GM18526 (cell line): ENCODE results near the gene ANKFY1.

ENCODE experiments used
- POLR2A ChIP-seq: IDR thresholded peaks from 3 replicates; pipeline ENCODE4 v1.6.1; 2011; ENCODE audit not compliant: insufficient read length; ENCODE audit errors: extremely low read depth

The ANKFY1 gene

GRCh38 chr17:4142107-4142900 is 121.5 kb downstream of the ANKFY1 start:
- no peak for TF ChIP-seq POLR2A

- no peak for TF ChIP-seq POLR2A
Observed at GRCh38 chr17:4140125-4140524, 123.7 kb downstream of the ANKFY1 start.

DNA sequence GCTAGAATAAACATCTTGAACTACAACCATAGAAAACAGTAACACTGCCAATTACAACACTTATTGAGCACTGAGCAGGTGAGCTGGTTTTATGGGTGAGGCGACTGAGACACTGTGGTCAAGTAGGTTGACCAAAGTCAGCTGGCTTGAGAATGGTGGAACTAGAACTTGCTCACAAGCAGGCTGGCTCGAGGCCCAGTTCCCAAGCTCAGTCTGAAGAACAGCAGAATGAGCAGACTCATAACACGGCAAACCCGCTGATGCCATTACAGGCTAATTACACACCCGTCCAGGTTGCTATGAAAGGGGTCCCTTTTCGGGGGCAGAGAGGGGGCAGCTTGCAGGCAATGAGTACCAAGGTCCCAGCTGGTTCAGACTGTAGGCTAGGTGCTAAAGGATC is 127.4 kb downstream of the ANKFY1 start:
- no peak for TF ChIP-seq POLR2A

DNA sequence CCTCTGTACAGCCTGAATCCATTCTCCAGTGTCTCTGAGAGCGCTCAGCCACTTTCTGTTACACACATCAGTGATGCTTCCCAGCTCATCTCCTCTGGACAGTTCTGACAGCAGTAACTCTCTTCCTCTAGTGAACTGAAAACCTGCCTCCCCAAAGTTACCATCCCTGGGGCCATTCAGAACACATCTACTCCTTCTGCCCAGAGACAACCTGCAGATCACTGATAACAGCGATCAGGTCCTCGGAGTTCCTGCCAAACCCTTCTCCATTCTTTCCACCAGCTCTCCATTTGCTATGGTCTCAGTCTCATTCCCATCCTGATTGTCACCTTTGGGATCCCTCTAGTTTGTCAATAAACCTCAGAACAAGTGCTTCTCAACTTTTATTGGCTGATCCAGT is 128.3 kb downstream of the ANKFY1 start:
- TF ChIP-seq POLR2A = no peak

DNA sequence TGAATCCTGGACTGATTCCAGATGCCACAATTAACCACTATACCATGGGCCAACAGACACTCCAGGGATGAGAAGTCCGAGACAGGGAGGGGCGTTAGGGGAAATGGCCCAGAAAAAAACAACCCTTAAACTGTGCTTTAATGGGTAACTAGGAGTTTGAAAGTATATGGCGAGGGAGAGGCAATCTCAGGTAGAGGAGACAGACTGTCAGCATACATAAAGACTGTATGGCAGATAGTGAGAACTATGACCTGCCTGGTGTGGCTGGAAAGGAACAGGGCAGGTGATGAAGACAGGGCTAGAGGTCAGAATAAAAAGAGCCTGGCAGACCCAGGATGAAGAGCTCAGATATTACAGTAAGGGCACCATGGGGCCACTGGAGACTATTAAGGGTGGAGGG is 129.1 kb downstream of the ANKFY1 start:
- TF ChIP-seq POLR2A = no peak

GRCh38 chr17:4130715-4131114 is 133.1 kb downstream of the ANKFY1 start:
- no peak for TF ChIP-seq POLR2A

- no peak for TF ChIP-seq POLR2A
Observed at GRCh38 chr17:4127555-4127954, 136.2 kb downstream of the ANKFY1 start.

DNA sequence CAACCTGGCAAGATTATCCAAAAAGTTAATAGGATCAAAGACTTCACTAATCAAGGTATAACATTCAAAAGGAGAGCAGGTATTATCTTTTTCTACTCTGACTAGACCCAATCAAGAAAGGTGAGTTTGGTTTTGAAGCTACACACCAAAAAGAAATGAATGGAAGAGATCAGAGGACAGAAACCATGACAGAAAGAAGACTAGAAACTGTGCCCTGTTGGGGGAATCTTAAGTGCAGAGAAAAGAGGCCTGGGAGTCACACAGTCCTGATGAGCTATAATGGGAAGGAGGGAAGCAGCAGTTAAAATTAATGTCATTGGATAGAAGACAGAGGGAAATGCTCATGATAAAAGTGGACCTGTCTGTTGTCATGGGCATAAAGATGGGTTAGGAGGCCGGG is 138.2 kb downstream of the ANKFY1 start:
- no peak for TF ChIP-seq POLR2A

DNA sequence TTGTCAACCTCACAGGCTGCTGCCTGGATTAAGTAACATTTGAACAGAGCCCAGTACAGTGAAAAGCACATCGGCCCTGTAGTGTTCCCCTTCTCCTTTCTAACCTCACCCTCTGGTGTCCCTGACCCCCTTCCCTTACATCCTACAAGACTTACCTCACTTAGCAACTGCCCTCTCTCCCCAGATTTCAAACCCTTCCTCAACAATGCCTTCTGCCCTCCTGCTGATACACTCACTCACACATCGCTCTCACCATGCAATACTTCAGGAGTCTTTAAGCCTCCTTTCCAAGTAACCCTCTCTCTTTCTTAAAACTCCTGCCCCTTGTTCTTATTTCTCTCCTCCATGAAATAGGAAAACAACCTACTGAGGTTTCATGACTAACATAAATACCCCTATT is 138.8 kb downstream of the ANKFY1 start:
- no peak for TF ChIP-seq POLR2A

DNA sequence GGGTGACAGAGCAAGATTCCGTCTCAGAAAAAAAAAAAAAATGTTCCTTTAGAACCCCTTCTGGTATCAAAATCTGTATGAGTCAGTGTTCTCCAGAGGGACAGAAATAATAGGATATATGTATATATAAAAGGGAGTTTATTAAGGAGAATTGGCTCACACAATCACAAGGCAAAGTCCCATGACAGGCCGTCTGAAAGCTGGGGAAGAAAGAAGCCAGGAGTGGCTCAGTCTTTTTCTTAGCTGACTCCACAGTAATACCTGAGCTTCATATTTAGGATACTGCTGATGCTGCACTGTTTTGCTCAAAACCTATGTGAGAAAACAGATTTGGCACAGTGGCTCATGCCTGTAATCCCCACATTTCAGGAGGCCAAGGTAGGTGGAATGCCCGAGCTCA is 143.4 kb downstream of the ANKFY1 start:
- TF ChIP-seq POLR2A = no peak

DNA sequence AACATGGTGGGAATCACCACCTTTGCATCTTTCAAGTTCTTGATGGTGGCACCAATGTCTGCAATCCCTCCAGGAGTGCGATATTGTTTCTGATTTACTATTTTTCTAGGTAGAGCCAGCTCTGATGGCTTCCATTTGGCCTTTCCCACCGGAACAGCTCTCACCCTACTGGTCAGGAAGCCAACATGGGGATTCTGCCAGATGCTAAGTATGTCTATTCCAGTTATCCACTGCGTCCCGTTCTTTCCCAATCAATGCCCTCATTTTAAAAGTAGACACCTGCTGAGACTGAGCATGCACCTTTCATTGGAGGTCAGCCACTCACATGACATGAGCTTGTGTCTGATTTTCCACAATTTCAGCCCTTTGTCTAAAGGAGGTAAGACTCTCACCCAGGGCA is 144.5 kb downstream of the ANKFY1 start:
- no peak for TF ChIP-seq POLR2A

- TF ChIP-seq POLR2A = no peak
Observed at GRCh38 chr17:4118015-4118743, 145.6 kb downstream of the ANKFY1 start.

GRCh38 chr17:4116516-4116915 is 147.3 kb downstream of the ANKFY1 start:
- no peak for TF ChIP-seq POLR2A
